Activated naive CD8-positive, alpha-beta T cell treated with anti-CD3 and anti-CD28 coated beads for 36 hours (primary cell): ENCODE data around the gene ZNF45. TPM values are rescaled to one million over a fixed set of nuclear protein-coding genes. Genes with fewer than 3 reads are reported as not detected.
"Not testable (repeated sequence)": the region's sequence is repeated elsewhere in the genome, so short reads cannot be mapped to it uniquely, and the experiment has no call there.

Experiments used
- DNase-seq: peaks from one replicate; pipeline ENCODE4 v3.0.0; 2021
- H3K27ac Mint-ChIP-seq: one replicate; pipeline ENCODE4 v1.8.0; 2022; ENCODE audit warnings: mild to moderate bottlenecking, moderate library complexity, mixed read lengths
- H3K27me3 Mint-ChIP-seq: one replicate; pipeline ENCODE4 v1.8.0; 2022; ENCODE audit warnings: mild to moderate bottlenecking, mixed read lengths
- H3K36me3 Mint-ChIP-seq: one replicate; pipeline ENCODE4 v1.8.0; 2021; ENCODE audit warnings: mild to moderate bottlenecking, mixed read lengths
- H3K4me1 Mint-ChIP-seq: one replicate; pipeline ENCODE4 v1.8.0; 2021; ENCODE audit warnings: mixed read lengths
- H3K4me3 Mint-ChIP-seq: one replicate; pipeline ENCODE4 v1.8.0; 2022; ENCODE audit warnings: mild to moderate bottlenecking, moderate library complexity, mixed read lengths
- H3K9me3 Mint-ChIP-seq: one replicate; pipeline ENCODE4 v1.8.0; 2022; ENCODE audit warnings: mixed read lengths
- total RNA-seq, 2 experiments: library from RNA; stranded (reverse); gene quantifications; one replicate each; pipeline ENCODE4 v1.2.3, GENCODE V29; 2021

ZNF45 gene
- total RNA-seq, 2 experiments from 2014 or later: 11.9 to 12.2 TPM

DNA sequence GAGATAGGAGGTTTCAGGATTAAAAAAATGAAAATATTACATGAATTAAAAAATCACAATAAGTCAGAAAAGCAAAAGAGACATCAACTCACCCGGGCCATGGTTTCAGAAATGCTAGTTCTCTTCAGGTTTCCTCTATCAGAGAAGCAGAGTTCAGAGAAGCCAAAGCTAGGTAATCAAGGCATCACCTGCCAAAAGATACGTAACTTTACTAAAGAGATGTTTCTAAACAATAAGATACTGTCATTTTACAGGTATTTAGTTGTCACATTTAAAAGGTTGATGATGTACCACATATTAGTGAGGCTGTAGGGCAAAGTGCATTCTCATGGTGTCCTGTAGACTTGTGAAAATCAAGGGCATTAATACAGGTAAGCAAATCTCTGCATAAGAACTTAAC lies 51.2 kb downstream of the ZNF45 start, which contains the start of gene ZNF404:
ZNF404 (minus strand) TSS at position 101 of the 400 bp plus-strand sequence.
- Mint-ChIP-seq H3K36me3 (peaks cover 53% of the 10 kb centered on the region), H3K4me1 (no peaks in the 10 kb centered on the region), H3K9me3 (peaks cover 63% of the 10 kb centered on the region), H3K27me3 (no peaks in the 10 kb centered on the region), H3K27ac (no peak within 1 kb of the TSS), H3K4me3 (no peak within 1 kb of the TSS)
- DNase-seq: no peak

GRCh38 chr19:43880483-43880882 lies 54.6 kb downstream of the ZNF45 start:
- Mint-ChIP-seq H3K36me3 (peaks cover 68% of the 10 kb centered on the region), H3K9me3 (peaks cover 62% of the 10 kb centered on the region), H3K27me3 (no peaks in the 10 kb centered on the region), H3K4me3 (no peak overlapping the region), H3K4me1 (no peaks in the 10 kb centered on the region), H3K27ac (no peak overlapping the region)
- DNase-seq: no peak

DNA sequence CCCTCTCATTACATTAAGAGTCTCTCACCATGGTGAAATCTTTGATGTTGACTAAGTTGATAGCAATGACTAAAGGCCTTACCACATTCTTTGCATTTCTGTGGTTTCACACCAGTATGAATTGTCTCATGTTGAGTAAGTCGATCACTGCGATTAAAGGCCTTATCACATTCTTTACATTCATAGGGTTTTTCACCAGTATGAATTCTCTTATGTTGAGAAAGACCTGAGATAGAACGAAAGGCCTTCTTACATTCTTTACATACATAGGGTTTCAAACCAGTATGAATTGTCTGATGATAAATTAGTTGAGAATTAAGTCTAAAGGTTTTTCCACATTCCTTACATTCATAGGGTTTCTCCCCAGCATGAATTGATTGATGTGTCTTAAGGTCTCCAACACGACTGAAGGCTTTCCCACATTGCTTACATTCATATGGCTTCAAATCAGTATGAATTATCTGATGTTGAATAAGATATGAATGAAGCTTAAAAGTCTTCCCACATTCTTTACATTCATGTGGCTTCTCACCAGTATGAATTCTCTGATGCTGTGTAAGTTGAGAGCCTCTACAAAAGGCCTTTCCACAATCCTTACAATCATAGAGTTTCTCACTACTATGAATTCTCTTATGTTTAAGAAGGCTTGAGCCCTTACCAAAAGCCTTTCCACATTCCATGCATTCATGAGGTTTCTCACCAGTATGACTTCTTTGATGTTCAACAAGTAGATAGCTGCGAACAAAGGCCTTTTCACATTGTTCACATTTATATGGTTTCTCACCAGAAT lies 62.3 kb downstream of the ZNF45 start:
- no peaks in the 10 kb centered on the region for H3K27me3 Mint-ChIP-seq
- no peak for DNase-seq

DNA sequence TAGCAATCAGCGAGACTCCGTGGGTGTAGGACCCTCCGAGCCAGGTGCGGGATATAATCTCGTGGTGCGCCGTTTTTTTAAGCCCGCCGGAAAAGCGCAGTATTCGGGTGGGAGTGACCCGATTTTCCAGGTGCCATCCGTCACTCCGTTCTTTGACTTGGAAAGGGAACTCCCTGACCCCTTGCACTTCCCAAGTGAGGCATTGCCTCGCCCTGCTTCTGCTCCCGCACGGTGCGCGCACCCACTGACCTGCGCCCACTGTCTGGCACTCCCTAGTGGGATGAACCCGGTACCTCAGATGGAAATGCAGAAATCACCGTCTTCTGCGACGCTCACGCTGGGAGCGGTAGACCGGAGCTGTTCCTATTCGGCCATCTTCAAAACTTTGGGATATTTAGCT lies 68.2 kb downstream of the ZNF45 start:
- H3K27ac Mint-ChIP-seq, H3K4me3 Mint-ChIP-seq, DNase-seq, H3K27me3 Mint-ChIP-seq, H3K4me1 Mint-ChIP-seq: not testable (repeated sequence)
- Mint-ChIP-seq H3K36me3 (peaks cover 19% of the 10 kb centered on the region), H3K9me3 (peaks cover 36% of the 10 kb centered on the region)

More for the DNA sequence above, 62.3 kb downstream of the ZNF45 start:
- Mint-ChIP-seq H3K4me3 (no peak overlapping the region), H3K36me3 (peaks cover 51% of the 10 kb centered on the region), H3K27ac (no peak overlapping the region), H3K4me1 (no peaks in the 10 kb centered on the region), H3K9me3 (peaks cover 59% of the 10 kb centered on the region)

Other genes starting within 250 kb of the ZNF45 start
- not detected for gene IRGC, start 219.2 kb downstream of the ZNF45 start, total RNA-seq
- gene SMG9, start 180.3 kb downstream of the ZNF45 start, total RNA-seq: 10 to 100 TPM; 55.7 to 58.1 TPM
- 10 to 100 TPM; 38.9 to 41.5 TPM for gene KCNN4, start 154.3 kb downstream of the ZNF45 start, total RNA-seq
- gene LYPD5, start 132.8 kb downstream of the ZNF45 start, total RNA-seq: 1 to 10 TPM; 1.6 TPM
- gene ZNF283, start 108.0 kb downstream of the ZNF45 start, total RNA-seq: 1 to 10 TPM; 5.6 to 7.2 TPM
- 1 to 10 TPM; 2.9 to 3.1 TPM for gene ZNF404, start 51.3 kb downstream of the ZNF45 start, total RNA-seq
- gene ZNF221, start 15.9 kb upstream of the ZNF45 start, total RNA-seq: 1 to 10 TPM; 1.2 to 1.6 TPM
- gene ZNF155, start 48.9 kb upstream of the ZNF45 start, total RNA-seq: 1 to 10 TPM; 6.7 to 7.0 TPM
- 1 to 10 TPM; 2.5 to 3.9 TPM for gene ZNF230, start 67.7 kb upstream of the ZNF45 start, total RNA-seq
- gene ZNF222, start 90.1 kb upstream of the ZNF45 start, total RNA-seq: 1 to 10 TPM; 2.5 to 3.5 TPM
- 1 to 10 TPM; 1.4 to 1.8 TPM for gene ZNF223, start 116.8 kb upstream of the ZNF45 start, total RNA-seq
- 1 to 10 TPM; 1.6 to 1.7 TPM for gene ZNF284, start 136.9 kb upstream of the ZNF45 start, total RNA-seq
- 10 to 100 TPM; 13.4 to 14.6 TPM for gene ZNF224, start 159.1 kb upstream of the ZNF45 start, total RNA-seq
- gene ZNF225, start 178.1 kb upstream of the ZNF45 start, total RNA-seq: 1 to 10 TPM; 3.8 to 4.0 TPM
- 1 to 10 TPM; 6.9 to 7.0 TPM for gene ZNF234, start 206.3 kb upstream of the ZNF45 start, total RNA-seq
- 1 to 10 TPM; 6.5 to 7.4 TPM for gene ZNF226, start 229.8 kb upstream of the ZNF45 start, total RNA-seq